Measurements from ENCODE around the gene EFCAB3.
"Not testable (repeated sequence)": the region's sequence is repeated elsewhere in the genome, so short reads cannot be mapped to it uniquely, and the experiment has no call there.

Gene EFCAB3

GRCh38 chr17:62423647-62424461, 43.5 kb downstream of the EFCAB3 start, which contains the start of gene METTL2A:
TSS of gene METTL2A (plus strand) at chr17:62423897. CDS start at chr17:62423903, 6 bp downstream.
- H3K36me3 ChIP-seq (ENCODE audit: control insufficient read depth, insufficient read depth, low read length); H3K27ac ChIP-seq (ENCODE audit: low read length); H3K4me1 ChIP-seq (ENCODE audit: control insufficient read depth, insufficient read depth, low read length); H3K9me3 ChIP-seq (ENCODE audit: control insufficient read depth, insufficient read depth, low read length); H3K27me3 ChIP-seq (ENCODE audit: control insufficient read depth, insufficient read depth, low read length): not testable (repeated sequence)
- WGBS (ENCODE audit: insufficient coverage, insufficient read length): no CpG with 5 or more reads among the region's 58 CpGs
- peak; percentile 71 for DNase-seq (ENCODE audit: low read depth, low spot score)
- peak within 1 kb of the TSS; percentile 71 for H3K4me3 ChIP-seq (ENCODE audit: low read length)

- not testable (repeated sequence) for H3K27me3 ChIP-seq (ENCODE audit: control insufficient read depth, insufficient read depth, low read length); DNase-seq (ENCODE audit: low read depth, low spot score); H3K36me3 ChIP-seq (ENCODE audit: control insufficient read depth, insufficient read depth, low read length); H3K9me3 ChIP-seq (ENCODE audit: control insufficient read depth, insufficient read depth, low read length); H3K27ac ChIP-seq (ENCODE audit: low read length); H3K4me1 ChIP-seq (ENCODE audit: control insufficient read depth, insufficient read depth, low read length); H3K4me3 ChIP-seq (ENCODE audit: low read length)
- WGBS (ENCODE audit: insufficient coverage, insufficient read length): no CpG with 5 or more reads among the region's 2 CpGs
Measured at GRCh38 chr17:62426214-62426613, 45.9 kb downstream of the EFCAB3 start.

GRCh38 chr17:62435251-62435650, 54.9 kb downstream of the EFCAB3 start:
- not testable (repeated sequence) for DNase-seq (ENCODE audit: low read depth, low spot score); H3K9me3 ChIP-seq (ENCODE audit: control insufficient read depth, insufficient read depth, low read length); H3K27ac ChIP-seq (ENCODE audit: low read length); H3K4me3 ChIP-seq (ENCODE audit: low read length); H3K27me3 ChIP-seq (ENCODE audit: control insufficient read depth, insufficient read depth, low read length); H3K4me1 ChIP-seq (ENCODE audit: control insufficient read depth, insufficient read depth, low read length); H3K36me3 ChIP-seq (ENCODE audit: control insufficient read depth, insufficient read depth, low read length)
- no CpG with 5 or more reads among the region's 4 CpGs for WGBS (ENCODE audit: insufficient coverage, insufficient read length)

- not testable (repeated sequence) for H3K4me1 ChIP-seq (ENCODE audit: control insufficient read depth, insufficient read depth, low read length); H3K9me3 ChIP-seq (ENCODE audit: control insufficient read depth, insufficient read depth, low read length); H3K36me3 ChIP-seq (ENCODE audit: control insufficient read depth, insufficient read depth, low read length); H3K4me3 ChIP-seq (ENCODE audit: low read length); H3K27me3 ChIP-seq (ENCODE audit: control insufficient read depth, insufficient read depth, low read length); H3K27ac ChIP-seq (ENCODE audit: low read length); DNase-seq (ENCODE audit: low read depth, low spot score)
- no CpG with 5 or more reads among the region's 6 CpGs for WGBS (ENCODE audit: insufficient coverage, insufficient read length)
Measured at GRCh38 chr17:62441181-62441580, 60.8 kb downstream of the EFCAB3 start.

- WGBS (ENCODE audit: insufficient coverage, insufficient read length): no CpG with 5 or more reads among the region's 4 CpGs
- Histone ChIP-seq H3K4me3 (ENCODE audit: low read length) (no peak overlapping the region), H3K4me1 (ENCODE audit: control insufficient read depth, insufficient read depth, low read length) (no peaks in the 10 kb centered on the region), H3K9me3 (ENCODE audit: control insufficient read depth, insufficient read depth, low read length) (no peaks in the 10 kb centered on the region), H3K27ac (ENCODE audit: low read length) (no peak overlapping the region), H3K36me3 (ENCODE audit: control insufficient read depth, insufficient read depth, low read length) (peaks cover 19% of the 10 kb centered on the region), H3K27me3 (ENCODE audit: control insufficient read depth, insufficient read depth, low read length) (no peaks in the 10 kb centered on the region)
- no peak for DNase-seq (ENCODE audit: low read depth, low spot score)
Measured at GRCh38 chr17:62444063-62444462, 63.7 kb downstream of the EFCAB3 start.

- not testable (repeated sequence) for H3K27ac ChIP-seq (ENCODE audit: low read length); DNase-seq (ENCODE audit: low read depth, low spot score); H3K4me3 ChIP-seq (ENCODE audit: low read length); H3K4me1 ChIP-seq (ENCODE audit: control insufficient read depth, insufficient read depth, low read length); H3K27me3 ChIP-seq (ENCODE audit: control insufficient read depth, insufficient read depth, low read length); H3K9me3 ChIP-seq (ENCODE audit: control insufficient read depth, insufficient read depth, low read length)
- WGBS (ENCODE audit: insufficient coverage, insufficient read length): no CpG with 5 or more reads among the region's 4 CpGs
- peaks cover 19% of the 10 kb centered on the region for H3K36me3 ChIP-seq (ENCODE audit: control insufficient read depth, insufficient read depth, low read length)
Measured at GRCh38 chr17:62445791-62446190, 65.4 kb downstream of the EFCAB3 start.

GRCh38 chr17:62452195-62452594, 71.8 kb downstream of the EFCAB3 start:
- H3K4me3 ChIP-seq (ENCODE audit: low read length); DNase-seq (ENCODE audit: low read depth, low spot score); H3K9me3 ChIP-seq (ENCODE audit: control insufficient read depth, insufficient read depth, low read length); H3K27ac ChIP-seq (ENCODE audit: low read length); H3K27me3 ChIP-seq (ENCODE audit: control insufficient read depth, insufficient read depth, low read length); H3K4me1 ChIP-seq (ENCODE audit: control insufficient read depth, insufficient read depth, low read length); H3K36me3 ChIP-seq (ENCODE audit: control insufficient read depth, insufficient read depth, low read length): not testable (repeated sequence)
- WGBS (ENCODE audit: insufficient coverage, insufficient read length): no CpG with 5 or more reads among the region's 4 CpGs

- not testable (repeated sequence) for H3K27ac ChIP-seq (ENCODE audit: low read length); H3K4me1 ChIP-seq (ENCODE audit: control insufficient read depth, insufficient read depth, low read length); H3K27me3 ChIP-seq (ENCODE audit: control insufficient read depth, insufficient read depth, low read length); H3K36me3 ChIP-seq (ENCODE audit: control insufficient read depth, insufficient read depth, low read length); H3K9me3 ChIP-seq (ENCODE audit: control insufficient read depth, insufficient read depth, low read length); H3K4me3 ChIP-seq (ENCODE audit: low read length); DNase-seq (ENCODE audit: low read depth, low spot score)
- whole genome bisulfite sequencing (ENCODE audit: insufficient coverage, insufficient read length): no CpG with 5 or more reads among the region's 5 CpGs
Measured at GRCh38 chr17:62453041-62453440, 72.7 kb downstream of the EFCAB3 start.

GRCh38 chr17:62453656-62454055, 73.3 kb downstream of the EFCAB3 start:
- not testable (repeated sequence) for H3K36me3 ChIP-seq (ENCODE audit: control insufficient read depth, insufficient read depth, low read length); H3K27me3 ChIP-seq (ENCODE audit: control insufficient read depth, insufficient read depth, low read length); H3K27ac ChIP-seq (ENCODE audit: low read length); H3K9me3 ChIP-seq (ENCODE audit: control insufficient read depth, insufficient read depth, low read length); DNase-seq (ENCODE audit: low read depth, low spot score); H3K4me1 ChIP-seq (ENCODE audit: control insufficient read depth, insufficient read depth, low read length); H3K4me3 ChIP-seq (ENCODE audit: low read length)
- WGBS (ENCODE audit: insufficient coverage, insufficient read length): no CpG with 5 or more reads among the region's 4 CpGs

- not testable (repeated sequence) for H3K27me3 ChIP-seq (ENCODE audit: control insufficient read depth, insufficient read depth, low read length); H3K4me3 ChIP-seq (ENCODE audit: low read length); H3K9me3 ChIP-seq (ENCODE audit: control insufficient read depth, insufficient read depth, low read length); H3K4me1 ChIP-seq (ENCODE audit: control insufficient read depth, insufficient read depth, low read length); DNase-seq (ENCODE audit: low read depth, low spot score); H3K27ac ChIP-seq (ENCODE audit: low read length); H3K36me3 ChIP-seq (ENCODE audit: control insufficient read depth, insufficient read depth, low read length)
- no CpG with 5 or more reads among the region's 3 CpGs for WGBS (ENCODE audit: insufficient coverage, insufficient read length)
Measured at GRCh38 chr17:62454111-62454510, 73.8 kb downstream of the EFCAB3 start.

- no peak for DNase-seq (ENCODE audit: low read depth, low spot score)
- no CpG with 5 or more reads among the region's 7 CpGs for WGBS (ENCODE audit: insufficient coverage, insufficient read length)
- Histone ChIP-seq H3K27me3 (ENCODE audit: control insufficient read depth, insufficient read depth, low read length) (no peaks in the 10 kb centered on the region), H3K4me3 (ENCODE audit: low read length) (no peak overlapping the region), H3K27ac (ENCODE audit: low read length) (no peak overlapping the region), H3K9me3 (ENCODE audit: control insufficient read depth, insufficient read depth, low read length) (no peaks in the 10 kb centered on the region), H3K36me3 (ENCODE audit: control insufficient read depth, insufficient read depth, low read length) (no peaks in the 10 kb centered on the region), H3K4me1 (ENCODE audit: control insufficient read depth, insufficient read depth, low read length) (no peaks in the 10 kb centered on the region)
Measured at GRCh38 chr17:62456016-62456415, 75.7 kb downstream of the EFCAB3 start.

Data from iPS DF 6.9 (cell line).